HFFc6 (cell line): ENCODE results near the gene PIK3R2. TPM values are rescaled to one million over a fixed set of nuclear protein-coding genes. Genes with fewer than 3 reads are reported as not detected.

Source experiments
- DNase-seq: peaks from one replicate; pipeline ENCODE4 v3.0.0-alpha.2; 2018
- H3K27ac Mint-ChIP-seq: 2 replicates; pipeline ENCODE4 v1.8.0; 2020; ENCODE audit warnings: mild to moderate bottlenecking, mixed read lengths
- H3K27me3 Mint-ChIP-seq: 2 replicates; pipeline ENCODE4 v1.8.0; 2021; ENCODE audit warnings: mild to moderate bottlenecking, moderate library complexity, mixed read lengths; ENCODE audit not compliant: insufficient read depth
- H3K36me3 Mint-ChIP-seq: 2 replicates; pipeline ENCODE4 v1.8.0; 2021; ENCODE audit warnings: low read depth, mixed read lengths
- H3K4me1 Mint-ChIP-seq: 2 replicates; pipeline ENCODE4 v1.8.0; 2020; ENCODE audit warnings: low read depth, mixed read lengths
- H3K4me3 Mint-ChIP-seq: 2 replicates; pipeline ENCODE4 v1.8.0; 2020; ENCODE audit warnings: mild to moderate bottlenecking, moderate library complexity, mixed read lengths
- H3K9me3 Mint-ChIP-seq: 2 replicates; pipeline ENCODE4 v1.8.0; 2020; ENCODE audit warnings: mild to moderate bottlenecking, mixed read lengths
- total RNA-seq, 6 experiments: library from RNA; stranded (reverse); fragmentation: NEBNext Ultra II Directional; extraction: Animal tissue kit (Norgen Biotek cat#: 25700); gene quantifications; 2 replicates in 1 of 6; 3 replicates in 5 of 6; pipeline ENCODE4 v1.2.3, GENCODE V29; 2021
- TF ChIP-seq, protein P1 (sequence below): fragments of 200-600 bp; sonication (generic); IDR thresholded peaks from 2 replicates; pipeline ENCODE4 v1.5.0; 2021; ENCODE audit warnings: antibody characterized with exemption, mild to moderate bottlenecking

PIK3R2 gene
- total RNA-seq, 6 experiments from 2014 or later, result 51.9 to 66.1 (median 56.0) TPM

DNA sequence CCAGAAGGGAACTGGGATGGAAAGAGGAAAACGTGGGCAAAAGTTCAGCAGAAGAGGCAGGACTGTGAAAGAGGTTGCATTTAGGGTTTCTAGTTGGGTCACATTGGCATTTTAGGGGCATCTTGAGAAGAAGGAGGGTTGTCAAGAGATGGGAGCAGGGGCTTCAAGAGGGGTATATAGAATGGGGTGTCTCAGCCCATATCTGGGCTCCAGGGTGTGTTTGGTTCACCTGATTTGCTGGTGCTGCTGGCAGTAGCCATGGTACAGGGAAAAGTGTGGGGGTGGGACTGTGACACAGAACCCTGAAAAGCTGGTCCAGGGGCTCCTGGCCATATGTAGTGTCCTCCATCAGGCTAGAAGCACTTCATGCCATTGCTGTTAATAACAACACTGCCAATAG is 32.8 kb upstream of the PIK3R2 start:
- TF ChIP-seq, protein P1, sequence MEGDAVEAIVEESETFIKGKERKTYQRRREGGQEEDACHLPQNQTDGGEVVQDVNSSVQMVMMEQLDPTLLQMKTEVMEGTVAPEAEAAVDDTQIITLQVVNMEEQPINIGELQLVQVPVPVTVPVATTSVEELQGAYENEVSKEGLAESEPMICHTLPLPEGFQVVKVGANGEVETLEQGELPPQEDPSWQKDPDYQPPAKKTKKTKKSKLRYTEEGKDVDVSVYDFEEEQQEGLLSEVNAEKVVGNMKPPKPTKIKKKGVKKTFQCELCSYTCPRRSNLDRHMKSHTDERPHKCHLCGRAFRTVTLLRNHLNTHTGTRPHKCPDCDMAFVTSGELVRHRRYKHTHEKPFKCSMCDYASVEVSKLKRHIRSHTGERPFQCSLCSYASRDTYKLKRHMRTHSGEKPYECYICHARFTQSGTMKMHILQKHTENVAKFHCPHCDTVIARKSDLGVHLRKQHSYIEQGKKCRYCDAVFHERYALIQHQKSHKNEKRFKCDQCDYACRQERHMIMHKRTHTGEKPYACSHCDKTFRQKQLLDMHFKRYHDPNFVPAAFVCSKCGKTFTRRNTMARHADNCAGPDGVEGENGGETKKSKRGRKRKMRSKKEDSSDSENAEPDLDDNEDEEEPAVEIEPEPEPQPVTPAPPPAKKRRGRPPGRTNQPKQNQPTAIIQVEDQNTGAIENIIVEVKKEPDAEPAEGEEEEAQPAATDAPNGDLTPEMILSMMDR, result no peak
- H3K4me3 Mint-ChIP-seq, result no peak overlapping the region
- H3K9me3 Mint-ChIP-seq, result no peaks in the 10 kb centered on the region
- DNase-seq, result no peak
- no peaks in the 10 kb centered on the region for H3K36me3 Mint-ChIP-seq
- peaks cover 15% of the 10 kb centered on the region for H3K4me1 Mint-ChIP-seq
- no peaks in the 10 kb centered on the region for H3K27me3 Mint-ChIP-seq
- no peak overlapping the region for H3K27ac Mint-ChIP-seq

DNA sequence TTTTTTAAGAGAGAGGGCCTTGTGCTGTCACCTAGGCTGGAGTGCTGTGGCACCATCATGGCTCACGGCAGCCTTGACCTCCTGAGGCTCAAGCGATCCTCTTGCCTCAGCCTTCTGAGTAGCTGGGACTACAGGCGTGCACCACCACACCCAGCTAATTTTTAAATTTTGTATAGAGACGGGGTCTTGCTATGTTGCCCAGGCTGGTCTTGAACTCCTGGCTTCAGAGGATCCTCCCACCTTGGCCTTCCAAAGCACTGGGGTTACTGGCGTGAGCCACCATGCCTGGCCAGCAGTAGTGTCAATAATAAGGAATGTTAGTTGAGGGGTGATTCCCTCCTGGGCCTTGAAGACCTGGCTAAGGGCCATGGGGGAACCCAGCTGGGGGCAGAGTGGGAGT is 31.8 kb upstream of the PIK3R2 start:
- peaks cover 15% of the 10 kb centered on the region for H3K4me1 Mint-ChIP-seq
- TF ChIP-seq, protein P1, result no peak
- H3K4me3 Mint-ChIP-seq, result no peak overlapping the region
- no peak for DNase-seq
- no peaks in the 10 kb centered on the region for H3K27me3 Mint-ChIP-seq
- H3K36me3 Mint-ChIP-seq, result 0 out of 2 replicates have a peak, but pooled peaks cover 4% of the 10 kb centered on the region
- no peak overlapping the region for H3K27ac Mint-ChIP-seq
- H3K9me3 Mint-ChIP-seq, result no peaks in the 10 kb centered on the region

DNA sequence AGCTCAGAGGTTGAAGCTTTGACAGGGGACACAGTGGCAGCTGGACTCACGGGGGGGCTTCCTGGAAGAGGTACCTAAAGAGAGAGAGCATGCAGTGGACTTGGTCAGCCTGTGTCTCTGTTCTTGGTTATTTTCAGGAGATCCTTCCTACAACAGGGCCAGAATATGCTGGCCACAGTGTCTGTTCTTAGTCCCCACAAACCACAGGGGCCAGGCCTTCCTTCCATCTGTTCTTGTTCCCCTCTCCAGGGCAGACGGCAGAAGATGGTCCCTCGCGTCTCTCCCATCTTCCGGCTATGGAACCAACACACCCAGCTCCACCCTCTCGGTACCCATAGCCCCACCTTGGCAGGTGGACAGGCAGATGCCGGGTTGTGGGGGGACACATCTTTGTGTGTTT is 30.5 kb upstream of the PIK3R2 start:
- H3K4me3 Mint-ChIP-seq, result no peak overlapping the region

DNA sequence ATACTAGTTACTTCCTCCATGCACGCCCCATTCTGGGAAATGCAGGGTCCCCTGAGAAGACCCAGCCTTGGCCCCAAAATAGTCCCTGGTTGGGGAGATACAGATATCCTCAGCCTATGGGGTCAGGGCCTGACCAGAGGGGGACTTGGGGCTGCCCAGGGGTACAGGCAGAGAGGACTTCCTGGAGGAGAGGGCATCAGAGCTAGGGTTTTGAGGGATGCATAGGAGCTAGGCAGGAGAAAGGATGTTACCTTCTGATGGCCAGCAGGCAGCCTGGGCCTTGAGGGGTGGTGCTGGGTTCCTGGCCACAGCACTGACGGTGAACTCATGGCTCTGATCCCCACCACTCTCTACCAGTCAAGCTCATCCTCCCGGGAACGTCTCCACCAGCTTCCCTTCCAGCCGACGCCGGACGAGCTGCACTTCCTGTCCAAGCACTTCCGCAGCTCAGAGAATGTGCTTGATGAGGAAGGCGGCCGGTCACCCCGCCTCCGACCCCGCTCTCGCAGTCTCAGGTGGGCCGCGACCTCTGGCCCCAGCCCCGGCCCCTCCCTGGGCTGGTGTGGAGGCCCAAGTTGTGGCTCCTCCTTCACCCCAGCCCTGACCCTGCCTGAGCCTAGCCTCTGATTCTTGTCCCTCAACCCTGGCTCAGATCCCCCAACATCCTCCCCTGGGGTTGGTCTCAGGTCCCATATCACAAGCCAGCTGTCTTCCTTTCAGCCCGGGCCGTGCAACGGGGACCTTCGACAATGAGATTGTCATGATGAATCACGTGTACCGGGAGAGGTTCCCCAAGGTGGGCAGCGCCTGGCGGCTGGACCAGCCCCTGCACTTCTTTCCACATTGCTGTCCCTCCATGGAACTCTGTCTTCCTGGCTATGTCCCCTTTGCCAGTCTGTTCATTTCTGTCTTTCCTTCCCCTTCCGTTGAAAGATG is 29.8 kb upstream of the PIK3R2 start:
- H3K27ac Mint-ChIP-seq, result no peak overlapping the region

More for the DNA sequence above, 30.5 kb upstream of the PIK3R2 start:
- TF ChIP-seq, protein P1, result no peak
- Mint-ChIP-seq H3K4me1 (peaks cover 10% of the 10 kb centered on the region), H3K9me3 (no peaks in the 10 kb centered on the region), H3K27me3 (no peaks in the 10 kb centered on the region; the same call in 1 of the 2 replicates), H3K27ac (no peak overlapping the region), H3K36me3 (0 out of 2 replicates have a peak, but pooled peaks cover 5% of the 10 kb centered on the region)
- DNase-seq, result no peak

DNA sequence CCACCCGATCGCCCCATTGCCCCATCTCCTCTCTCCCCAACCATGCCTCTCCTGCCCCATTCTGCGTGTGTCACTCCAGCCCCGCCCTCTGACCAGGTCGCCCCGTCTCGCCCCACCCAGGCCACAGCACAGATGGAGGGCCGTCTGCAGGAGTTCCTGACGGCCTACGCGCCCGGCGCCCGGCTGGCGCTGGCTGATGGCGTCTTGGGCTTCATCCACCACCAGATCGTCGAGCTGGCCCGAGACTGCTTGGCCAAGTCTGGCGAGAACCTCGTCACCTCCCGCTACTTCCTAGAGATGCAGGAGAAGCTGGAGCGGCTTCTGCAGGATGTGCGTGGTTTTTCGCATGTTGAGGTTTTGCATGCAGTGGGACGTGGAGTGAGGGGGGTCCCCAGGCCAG is 29.1 kb upstream of the PIK3R2 start:
- peaks cover 12% of the 10 kb centered on the region for H3K4me1 Mint-ChIP-seq
- H3K9me3 Mint-ChIP-seq, result no peaks in the 10 kb centered on the region
- H3K4me3 Mint-ChIP-seq, result no peak overlapping the region

More for the DNA sequence above, 29.8 kb upstream of the PIK3R2 start:
- Mint-ChIP-seq H3K27me3 (no peaks in the 10 kb centered on the region; the same call in 1 of the 2 replicates), H3K4me1 (peaks cover 11% of the 10 kb centered on the region), H3K9me3 (no peaks in the 10 kb centered on the region), H3K4me3 (no peak overlapping the region), H3K36me3 (peaks cover 5% of the 10 kb centered on the region; the same call in 1 of the 2 replicates)
- no peak for DNase-seq
- TF ChIP-seq, protein P1, result no peak

More for the DNA sequence above, 29.1 kb upstream of the PIK3R2 start:
- Mint-ChIP-seq H3K36me3 (peaks cover 11% of the 10 kb centered on the region), H3K27ac (no peak overlapping the region), H3K27me3 (no peaks in the 10 kb centered on the region; the same call in 1 of the 2 replicates)
- DNase-seq, result no peak
- TF ChIP-seq, protein P1, result no peak
